Erythroblast (primary cell): ENCODE results near the gene PBX1.

Source experiments
- GATA1 ChIP-seq: IDR thresholded peaks from 2 replicates; pipeline ENCODE4 v1.6.1; 2011; ENCODE audit warnings: low read depth, mild to moderate bottlenecking, control low read depth, low read length, moderate library complexity
- POLR2A ChIP-seq: IDR thresholded peaks from 2 replicates; pipeline ENCODE4 v1.6.1; 2011; ENCODE audit warnings: mild to moderate bottlenecking, low read length

GRCh38 chr1:164619006-164619784 is 60.2 kb downstream of the PBX1 start:
- TF ChIP-seq GATA1 (no peak), POLR2A (no peak)
